Activated naive CD4-positive, alpha-beta T cell treated with anti-CD3 and anti-CD28 coated beads, Interleukin-2, amount 50 U/mL, for 16 hours (primary cell): Measurements from ENCODE around the gene SREBF2.

Experiments
- DNase-seq: peaks from one replicate; pipeline ENCODE4 v3.0.0-alpha.2; 2020

The SREBF2 gene

GRCh38 chr22:41949297-41949965 lies 116.5 kb downstream of the SREBF2 start:
- DNase-seq: no peak

GRCh38 chr22:41951898-41952474 lies 119.1 kb downstream of the SREBF2 start, which contains the start of gene SMIM45:
Gene SMIM45, plus strand, starts transcription at chr22:41952150.
- no peak for DNase-seq

GRCh38 chr22:41952713-41953112 lies 119.8 kb downstream of the SREBF2 start:
- no peak for DNase-seq
